ENCODE measurements around the gene SMG5. TPM values are rescaled to one million over a fixed set of nuclear protein-coding genes. Genes with fewer than 3 reads are reported as not detected.

SMG5 gene
- total RNA-seq, 2 experiments from 2014 or later: 87.9 to 88.9 TPM

DNA sequence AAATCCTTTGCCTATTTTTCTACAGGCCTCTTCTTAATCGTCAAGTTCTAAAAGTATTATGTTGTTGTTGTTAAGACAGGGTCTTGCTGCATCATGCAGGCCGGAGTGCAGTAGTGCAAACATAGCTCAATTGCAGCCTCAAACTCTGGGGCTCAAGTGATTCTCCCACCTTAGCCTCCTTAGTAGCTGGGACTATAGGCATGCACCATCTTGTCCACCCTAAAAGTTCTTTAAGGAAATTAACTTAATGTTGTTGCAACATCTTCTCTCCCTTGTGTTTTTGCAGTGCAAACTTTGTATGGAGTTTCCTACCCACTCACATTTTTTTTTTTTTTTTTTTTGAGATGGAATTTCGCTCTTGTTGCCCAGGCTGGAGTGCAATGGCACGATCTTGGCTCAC lies 20.6 kb upstream of the SMG5 start:
- no peak overlapping the region for H2AFZ ChIP-seq (ENCODE audit: low read length)
- no peaks in the 10 kb centered on the region for H4K20me1 ChIP-seq (ENCODE audit: insufficient read depth, low read length)
- no peaks in the 10 kb centered on the region for H3K9me3 ChIP-seq (ENCODE audit: low read length)
- no peaks in the 10 kb centered on the region for H3K79me2 ChIP-seq (ENCODE audit: insufficient read depth, low read depth, low read length)
- no peak for DNase-seq (ENCODE audit: low spot score)
- no TSS peak for BruUV-seq (replicated peaks)
- ChIA-PET CTCF (ENCODE audit: unreplicated experiment) (no interaction called here), POLR2A (interaction anchor here (0.7 to 1.0 kb wide), 3 partner anchors 16 to 67 kb away, joined by 3 to 7 read pairs (median 5); no protein-coding TSS in a partner anchor)
- TF ChIP-seq, protein P1, sequence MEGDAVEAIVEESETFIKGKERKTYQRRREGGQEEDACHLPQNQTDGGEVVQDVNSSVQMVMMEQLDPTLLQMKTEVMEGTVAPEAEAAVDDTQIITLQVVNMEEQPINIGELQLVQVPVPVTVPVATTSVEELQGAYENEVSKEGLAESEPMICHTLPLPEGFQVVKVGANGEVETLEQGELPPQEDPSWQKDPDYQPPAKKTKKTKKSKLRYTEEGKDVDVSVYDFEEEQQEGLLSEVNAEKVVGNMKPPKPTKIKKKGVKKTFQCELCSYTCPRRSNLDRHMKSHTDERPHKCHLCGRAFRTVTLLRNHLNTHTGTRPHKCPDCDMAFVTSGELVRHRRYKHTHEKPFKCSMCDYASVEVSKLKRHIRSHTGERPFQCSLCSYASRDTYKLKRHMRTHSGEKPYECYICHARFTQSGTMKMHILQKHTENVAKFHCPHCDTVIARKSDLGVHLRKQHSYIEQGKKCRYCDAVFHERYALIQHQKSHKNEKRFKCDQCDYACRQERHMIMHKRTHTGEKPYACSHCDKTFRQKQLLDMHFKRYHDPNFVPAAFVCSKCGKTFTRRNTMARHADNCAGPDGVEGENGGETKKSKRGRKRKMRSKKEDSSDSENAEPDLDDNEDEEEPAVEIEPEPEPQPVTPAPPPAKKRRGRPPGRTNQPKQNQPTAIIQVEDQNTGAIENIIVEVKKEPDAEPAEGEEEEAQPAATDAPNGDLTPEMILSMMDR (conservative IDR thresholded peaks at IDR 0.05; ENCODE audit: low read length): no peak
- TF ChIP-seq EZH2phosphoT487 (IDR thresholded peaks at IDR 0.05; ENCODE audit: borderline replicate concordance, low read depth, low read length): no peak
- intact Hi-C loops (cut with micrococcal nuclease; ENCODE audit: unreplicated experiment): no loop called here
- no peak overlapping the region for H3K4me3 ChIP-seq (ENCODE audit: low read depth, low read length, poor library complexity, severe bottlenecking)
- no peaks in the 10 kb centered on the region for H3K9me2 ChIP-seq (ENCODE audit: insufficient read depth, low read length)
- H3K4me2 ChIP-seq (ENCODE audit: low read length): no peak overlapping the region
- H3K4me1 ChIP-seq (ENCODE audit: insufficient read depth, low read length, poor library complexity, severe bottlenecking): no peaks in the 10 kb centered on the region
- H3K27ac ChIP-seq (ENCODE audit: low read depth, low read length, poor library complexity, severe bottlenecking): no peak overlapping the region
- H3K36me3 ChIP-seq (ENCODE audit: insufficient read depth, low read length): peaks cover 49% of the 10 kb centered on the region

DNA sequence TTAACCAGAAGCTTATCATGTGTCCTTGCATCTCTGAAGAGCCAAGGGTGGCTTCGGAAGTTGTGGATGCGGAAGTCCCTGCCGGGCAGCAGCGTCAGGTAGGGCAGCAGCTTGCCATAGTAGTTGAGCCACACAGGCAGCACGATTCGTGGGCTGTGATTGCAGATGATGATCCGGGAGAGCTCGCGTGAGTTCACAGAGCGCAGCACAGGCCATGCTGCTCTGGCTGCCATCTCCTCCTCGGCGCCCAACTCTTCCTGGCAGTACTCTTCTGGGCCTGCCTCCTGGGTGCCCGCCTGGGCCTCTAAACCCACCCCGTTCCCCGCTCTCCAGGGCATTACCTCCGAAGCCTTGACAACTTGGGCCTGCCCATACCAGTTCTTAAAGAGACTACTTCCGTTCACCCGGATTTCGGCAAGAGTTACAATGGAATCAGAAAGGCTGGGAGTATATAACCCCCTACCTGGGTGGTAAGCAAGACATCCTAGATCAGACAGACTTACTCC lies 16.3 kb upstream of the SMG5 start, which contains the start of gene VHLL:
TSS of gene VHLL (minus strand) at position 456 of the 506 bp plus-strand sequence. CDS start at position 338, 118 bp downstream.
- intact Hi-C loops (cut with micrococcal nuclease; ENCODE audit: unreplicated experiment): no loop called here
- no TSS peak for BruUV-seq (replicated peaks)

More for the DNA sequence above, 16.3 kb upstream of the SMG5 start, which contains the start of gene VHLL:
- DNase-seq (ENCODE audit: low spot score): no peak
- no peaks in the 10 kb centered on the region for H3K79me2 ChIP-seq (ENCODE audit: insufficient read depth, low read depth, low read length)
- no peaks in the 10 kb centered on the region for H3K9me3 ChIP-seq (ENCODE audit: low read length)
- H4K20me1 ChIP-seq (ENCODE audit: insufficient read depth, low read length): no peaks in the 10 kb centered on the region
- no peak within 1 kb of the TSS for H3K4me2 ChIP-seq (ENCODE audit: low read length)
- H3K36me3 ChIP-seq (ENCODE audit: insufficient read depth, low read length): peaks cover 10% of the 10 kb centered on the region
- no peak within 1 kb of the TSS for H2AFZ ChIP-seq (ENCODE audit: low read length)
- H3K27ac ChIP-seq (ENCODE audit: low read depth, low read length, poor library complexity, severe bottlenecking): no peak within 1 kb of the TSS
- no peak for TF ChIP-seq EZH2phosphoT487 (IDR thresholded peaks at IDR 0.05; ENCODE audit: borderline replicate concordance, low read depth, low read length)
- TF ChIP-seq, protein P1 (conservative IDR thresholded peaks at IDR 0.05; ENCODE audit: low read length): no peak
- H3K4me3 ChIP-seq (ENCODE audit: low read depth, low read length, poor library complexity, severe bottlenecking): no peak within 1 kb of the TSS
- no peaks in the 10 kb centered on the region for H3K4me1 ChIP-seq (ENCODE audit: insufficient read depth, low read length, poor library complexity, severe bottlenecking)
- no peaks in the 10 kb centered on the region for H3K9me2 ChIP-seq (ENCODE audit: insufficient read depth, low read length)
- ChIA-PET CTCF (ENCODE audit: unreplicated experiment) (no interaction called here), POLR2A (no interaction called here)
